IPS DF 6.9 (cell line): ENCODE data around the gene NRG3.
"Not testable (repeated sequence)": the region's sequence is repeated elsewhere in the genome, so short reads cannot be mapped to it uniquely, and the experiment has no call there.

Source experiments
- DNase-seq: peaks from one replicate; pipeline ENCODE4 v3.0.0-alpha.2; 2013; ENCODE audit warnings: low read depth, low spot score
- H3K27ac ChIP-seq: one replicate; pipeline ENCODE4 v1.5.1; 2013; ENCODE audit warnings: low read length, control low read depth
- H3K27me3 ChIP-seq: 2 replicates; pipeline ENCODE4 v1.6.1; 2013; ENCODE audit warnings: mild to moderate bottlenecking, low read length; ENCODE audit not compliant: control insufficient read depth, insufficient read depth
- H3K36me3 ChIP-seq: 2 replicates; pipeline ENCODE4 v1.6.1; 2013; ENCODE audit warnings: low read length; ENCODE audit not compliant: control insufficient read depth, insufficient read depth
- H3K4me1 ChIP-seq: 2 replicates; pipeline ENCODE4 v1.6.1; 2013; ENCODE audit warnings: low read length; ENCODE audit not compliant: control insufficient read depth, insufficient read depth
- H3K4me3 ChIP-seq: 2 replicates; pipeline ENCODE4 v1.5.1; 2013; ENCODE audit warnings: mild to moderate bottlenecking, low read length
- H3K9me3 ChIP-seq: 2 replicates; pipeline ENCODE4 v1.6.1; 2013; ENCODE audit warnings: low read length, inconsistent platforms; ENCODE audit not compliant: control insufficient read depth, insufficient read depth
- WGBS: extraction: QIAGEN DNeasy Blood & Tissue Kit; methylation state at CpG from one replicate; pipeline ENCODE4 v1.1.7; 2013; ENCODE audit warnings: mixed read lengths, missing lambda C conversion rate; ENCODE audit not compliant: insufficient read length, insufficient coverage; 5-methylcytosine and 5-hydroxymethylcytosine counted together

Gene NRG3

GRCh38 chr10:82335831-82336230 lies 460.8 kb downstream of the NRG3 start:
- no peak overlapping the region for H3K27ac ChIP-seq
- H3K4me3 ChIP-seq: no peak overlapping the region
- no peaks in the 10 kb centered on the region for H3K9me3 ChIP-seq
- DNase-seq: no peak
- no CpG with 5 or more reads among the region's 1 CpG for WGBS
- no peaks in the 10 kb centered on the region for H3K27me3 ChIP-seq
- no peaks in the 10 kb centered on the region for H3K36me3 ChIP-seq
- H3K4me1 ChIP-seq: no peaks in the 10 kb centered on the region

- H3K9me3 ChIP-seq: no peaks in the 10 kb centered on the region
- H3K27me3 ChIP-seq: no peaks in the 10 kb centered on the region
- WGBS: no CpG with 5 or more reads among the region's 2 CpGs
- no peak overlapping the region for H3K4me3 ChIP-seq
- H3K4me1 ChIP-seq: no peaks in the 10 kb centered on the region
- DNase-seq: no peak
- no peaks in the 10 kb centered on the region for H3K36me3 ChIP-seq
- H3K27ac ChIP-seq: no peak overlapping the region
Measured at GRCh38 chr10:82340166-82340565, 465.2 kb downstream of the NRG3 start.

GRCh38 chr10:82349590-82349989 lies 474.6 kb downstream of the NRG3 start:
- H3K27me3 ChIP-seq, H3K9me3 ChIP-seq, DNase-seq, H3K4me1 ChIP-seq, H3K27ac ChIP-seq, H3K4me3 ChIP-seq, H3K36me3 ChIP-seq: not testable (repeated sequence)
- WGBS: no CpG with 5 or more reads among the region's 26 CpGs

- Histone ChIP-seq H3K27ac (no peak overlapping the region), H3K4me1 (no peaks in the 10 kb centered on the region; the same call in 1 of the 2 replicates), H3K4me3 (no peak overlapping the region), H3K36me3 (no peaks in the 10 kb centered on the region), H3K27me3 (no peaks in the 10 kb centered on the region), H3K9me3 (no peaks in the 10 kb centered on the region)
- no peak for DNase-seq
- WGBS: no CpG with 5 or more reads among the region's 3 CpGs
Measured at GRCh38 chr10:82353381-82353780, 478.4 kb downstream of the NRG3 start.

- Histone ChIP-seq H3K36me3 (no peaks in the 10 kb centered on the region), H3K4me1 (no peaks in the 10 kb centered on the region), H3K9me3 (no peaks in the 10 kb centered on the region), H3K4me3 (no peak overlapping the region), H3K27me3 (no peaks in the 10 kb centered on the region), H3K27ac (no peak overlapping the region)
- no CpG with 5 or more reads among the region's 16 CpGs for WGBS
- DNase-seq: no peak
Measured at GRCh38 chr10:82358486-82359099, 483.6 kb downstream of the NRG3 start.

GRCh38 chr10:82361256-82361655 lies 486.3 kb downstream of the NRG3 start:
- H3K9me3 ChIP-seq: no peaks in the 10 kb centered on the region
- no peak overlapping the region for H3K4me3 ChIP-seq
- H3K4me1 ChIP-seq: no peaks in the 10 kb centered on the region
- no peak for DNase-seq
- H3K27me3 ChIP-seq: no peaks in the 10 kb centered on the region
- no peak overlapping the region for H3K27ac ChIP-seq
- no CpG with 5 or more reads among the region's 1 CpG for WGBS
- no peaks in the 10 kb centered on the region for H3K36me3 ChIP-seq

- peak; percentile 22 for DNase-seq
- H3K36me3 ChIP-seq: no peaks in the 10 kb centered on the region
Measured at GRCh38 chr10:82377608-82378007, 502.6 kb downstream of the NRG3 start.

GRCh38 chr10:82378146-82378545 lies 503.2 kb downstream of the NRG3 start:
- H3K9me3 ChIP-seq: no peaks in the 10 kb centered on the region
- H3K27ac ChIP-seq: no peak overlapping the region
- H3K4me3 ChIP-seq: no peak overlapping the region
- H3K4me1 ChIP-seq: no peaks in the 10 kb centered on the region
- WGBS: no CpG with 5 or more reads among the region's 2 CpGs
- H3K36me3 ChIP-seq: no peaks in the 10 kb centered on the region
- no peak for DNase-seq
- no peaks in the 10 kb centered on the region for H3K27me3 ChIP-seq

More at GRCh38 chr10:82377608-82378007, 502.6 kb downstream of the NRG3 start:
- no peak overlapping the region for H3K4me3 ChIP-seq
- no CpG with 5 or more reads among the region's 4 CpGs for WGBS
- no peaks in the 10 kb centered on the region for H3K4me1 ChIP-seq
- H3K27ac ChIP-seq: no peak overlapping the region
- H3K27me3 ChIP-seq: no peaks in the 10 kb centered on the region
- no peaks in the 10 kb centered on the region for H3K9me3 ChIP-seq

GRCh38 chr10:82383350-82383749 lies 508.4 kb downstream of the NRG3 start:
- Histone ChIP-seq H3K4me1 (no peaks in the 10 kb centered on the region), H3K4me3 (no peak overlapping the region), H3K9me3 (no peaks in the 10 kb centered on the region), H3K27ac (no peak overlapping the region), H3K27me3 (no peaks in the 10 kb centered on the region), H3K36me3 (no peaks in the 10 kb centered on the region)
- DNase-seq: no peak

- Histone ChIP-seq H3K36me3 (no peaks in the 10 kb centered on the region), H3K9me3 (no peaks in the 10 kb centered on the region), H3K4me3 (no peak overlapping the region), H3K27ac (no peak overlapping the region), H3K4me1 (no peaks in the 10 kb centered on the region), H3K27me3 (no peaks in the 10 kb centered on the region)
- DNase-seq: no peak
- no CpG with 5 or more reads among the region's 5 CpGs for WGBS
Measured at GRCh38 chr10:82390866-82391658, 516.1 kb downstream of the NRG3 start.

GRCh38 chr10:82391971-82392370 lies 517.0 kb downstream of the NRG3 start:
- Histone ChIP-seq H3K4me3 (no peak overlapping the region), H3K27me3 (no peaks in the 10 kb centered on the region)
- WGBS: no CpG with 5 or more reads among the region's 4 CpGs

More at GRCh38 chr10:82391971-82392370, 517.0 kb downstream of the NRG3 start:
- no peak for DNase-seq
- Histone ChIP-seq H3K36me3 (no peaks in the 10 kb centered on the region), H3K27ac (no peak overlapping the region), H3K9me3 (no peaks in the 10 kb centered on the region), H3K4me1 (no peaks in the 10 kb centered on the region)
